H1 (cell line): ENCODE measurements around the gene PSMD7.

Experiments used
- CREB1 ChIP-seq: IDR thresholded peaks from 2 replicates; pipeline ENCODE4 v1.6.1; 2012; ENCODE audit warnings: inconsistent platforms
- HDAC2 ChIP-seq, 2 experiments: fragments of 300-600 bp in 1 of 2; sonication (generic) in 1 of 2; IDR thresholded peaks; 2 replicates each; pipeline ENCODE4 v1.6.1; 2011 to 2012; ENCODE audit warnings: low read depth in 2 of 2, low read length in 2 of 2, mild to moderate bottlenecking in 2 of 2, moderate library complexity in 2 of 2, borderline replicate concordance in 1 of 2, inconsistent platforms in 1 of 2
- JUND ChIP-seq: IDR thresholded peaks from 2 replicates; pipeline ENCODE4 v1.6.1; 2011; ENCODE audit warnings: mild to moderate bottlenecking, improper control_type of control experiment, low read length
- POLR2A ChIP-seq, 2 experiments: IDR thresholded peaks; 1 replicate in 1 of 2; 2 replicates in 1 of 2; pipeline ENCODE4 v1.6.1; 2011; ENCODE audit warnings: low read depth in 2 of 2, low read length in 2 of 2, mild to moderate bottlenecking in 2 of 2; ENCODE audit errors: control extremely low read depth in 1 of 2
- POLR2AphosphoS5 ChIP-seq: IDR thresholded peaks from 2 replicates; pipeline ENCODE4 v1.6.1; 2011; ENCODE audit warnings: low read depth, low read length
- RBBP5 ChIP-seq: IDR thresholded peaks from 2 replicates; pipeline ENCODE4 v1.7.1; 2012; ENCODE audit warnings: low read depth, mild to moderate bottlenecking, inconsistent platforms, low read length, moderate library complexity, borderline replicate concordance
- SIN3A ChIP-seq, 2 experiments: IDR thresholded peaks in 1 of 2; conservative IDR thresholded peaks in 1 of 2; 2 replicates each; pipeline ENCODE4 v1.6.1; 2011 to 2012; ENCODE audit warnings: low read length in 2 of 2, improper control_type of control experiment in 1 of 2, low read depth in 1 of 2, mild to moderate bottlenecking in 1 of 2
- TCF12 ChIP-seq: IDR thresholded peaks from 2 replicates; pipeline ENCODE4 v1.6.1; 2011; ENCODE audit warnings: low read depth, mild to moderate bottlenecking, low read length
- TEAD4 ChIP-seq: IDR thresholded peaks from 2 replicates; pipeline ENCODE4 v1.6.1; 2012; ENCODE audit warnings: low read depth, low read length, inconsistent platforms, mixed read lengths
- TF ChIP-seq, protein P1 (sequence below), 3 experiments: IDR thresholded peaks; 1 replicate in 2 of 3; 2 replicates in 1 of 3; pipeline versions ENCODE4 v1.5.1 to v1.6.1; 2011; ENCODE audit warnings: low read length in 3 of 3, mild to moderate bottlenecking in 3 of 3, inconsistent platforms in 2 of 3, low read depth in 1 of 3, moderate library complexity in 1 of 3; ENCODE audit not compliant: insufficient read depth in 1 of 3; ENCODE audit errors: control extremely low read depth in 1 of 3

DNA sequence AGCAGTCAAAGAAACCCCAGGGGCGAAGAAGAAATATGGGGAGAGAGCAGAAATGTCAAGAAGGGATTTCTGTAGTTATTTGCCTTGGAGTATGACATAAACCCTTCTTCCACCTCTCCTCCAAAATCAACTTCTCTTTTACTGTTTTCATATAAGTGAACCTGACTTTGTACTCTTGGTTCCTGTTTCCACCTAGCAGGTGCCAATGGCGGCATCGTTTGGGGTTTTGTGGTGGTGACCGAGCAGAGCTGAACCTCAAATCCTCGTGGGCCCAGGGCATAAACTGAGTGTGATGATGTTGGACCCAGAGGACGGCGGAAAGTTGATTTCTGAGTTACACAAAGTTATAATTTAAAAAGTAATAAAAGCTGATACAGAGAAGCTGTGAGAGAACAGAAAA lies 39.6 kb upstream of the PSMD7 start:
- TF ChIP-seq JUND (no peak), POLR2A (IDR thresholded peaks at IDR 0.05; ENCODE audit: control extremely low read depth in 1 of 2, low read depth in 2 of 2, low read length in 2 of 2) (no peak), TEAD4 (no peak), TCF12 (no peak), POLR2AphosphoS5 (no peak), CREB1 (no peak), HDAC2 (IDR thresholded peaks at IDR 0.05; ENCODE audit: borderline replicate concordance in 1 of 2, low read depth in 2 of 2, low read length in 2 of 2) (no peak), SIN3A (conservative IDR thresholded peaks at IDR 0.05 in 1 of 2, IDR thresholded peaks at IDR 0.05 in 1 of 2; ENCODE audit: low read depth in 1 of 2, low read length in 2 of 2) (no peak), RBBP5 (no peak)
- TF ChIP-seq, protein P1, sequence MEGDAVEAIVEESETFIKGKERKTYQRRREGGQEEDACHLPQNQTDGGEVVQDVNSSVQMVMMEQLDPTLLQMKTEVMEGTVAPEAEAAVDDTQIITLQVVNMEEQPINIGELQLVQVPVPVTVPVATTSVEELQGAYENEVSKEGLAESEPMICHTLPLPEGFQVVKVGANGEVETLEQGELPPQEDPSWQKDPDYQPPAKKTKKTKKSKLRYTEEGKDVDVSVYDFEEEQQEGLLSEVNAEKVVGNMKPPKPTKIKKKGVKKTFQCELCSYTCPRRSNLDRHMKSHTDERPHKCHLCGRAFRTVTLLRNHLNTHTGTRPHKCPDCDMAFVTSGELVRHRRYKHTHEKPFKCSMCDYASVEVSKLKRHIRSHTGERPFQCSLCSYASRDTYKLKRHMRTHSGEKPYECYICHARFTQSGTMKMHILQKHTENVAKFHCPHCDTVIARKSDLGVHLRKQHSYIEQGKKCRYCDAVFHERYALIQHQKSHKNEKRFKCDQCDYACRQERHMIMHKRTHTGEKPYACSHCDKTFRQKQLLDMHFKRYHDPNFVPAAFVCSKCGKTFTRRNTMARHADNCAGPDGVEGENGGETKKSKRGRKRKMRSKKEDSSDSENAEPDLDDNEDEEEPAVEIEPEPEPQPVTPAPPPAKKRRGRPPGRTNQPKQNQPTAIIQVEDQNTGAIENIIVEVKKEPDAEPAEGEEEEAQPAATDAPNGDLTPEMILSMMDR (IDR thresholded peaks at IDR 0.05; ENCODE audit: control extremely low read depth in 1 of 3, insufficient read depth in 1 of 3, low read depth in 1 of 3, low read length in 3 of 3) = no peak
